ENCODE measurements around the gene ULK4.

GRCh38 chr3:41578798-41579197 lies 383.1 kb downstream of the ULK4 start:
- TF ChIP-seq CTCF (IDR thresholded peaks at IDR 0.05; ENCODE audit: insufficient read depth, low read length, poor library complexity, severe bottlenecking) (no peak), EZH2phosphoT487 (conservative IDR thresholded peaks at IDR 0.05; ENCODE audit: low read length) (no peak)

Measured in SU-DHL-6 (cell line).